Measurements from ENCODE around the gene LMBRD1. TPM values are rescaled to one million over a fixed set of nuclear protein-coding genes. Genes with fewer than 3 reads are reported as not detected.

Gene LMBRD1
- total and polyA plus RNA-seq, 2 of the 4 experiments (the other 2 are of a cell fraction) = 3.9 to 8.7 TPM

DNA sequence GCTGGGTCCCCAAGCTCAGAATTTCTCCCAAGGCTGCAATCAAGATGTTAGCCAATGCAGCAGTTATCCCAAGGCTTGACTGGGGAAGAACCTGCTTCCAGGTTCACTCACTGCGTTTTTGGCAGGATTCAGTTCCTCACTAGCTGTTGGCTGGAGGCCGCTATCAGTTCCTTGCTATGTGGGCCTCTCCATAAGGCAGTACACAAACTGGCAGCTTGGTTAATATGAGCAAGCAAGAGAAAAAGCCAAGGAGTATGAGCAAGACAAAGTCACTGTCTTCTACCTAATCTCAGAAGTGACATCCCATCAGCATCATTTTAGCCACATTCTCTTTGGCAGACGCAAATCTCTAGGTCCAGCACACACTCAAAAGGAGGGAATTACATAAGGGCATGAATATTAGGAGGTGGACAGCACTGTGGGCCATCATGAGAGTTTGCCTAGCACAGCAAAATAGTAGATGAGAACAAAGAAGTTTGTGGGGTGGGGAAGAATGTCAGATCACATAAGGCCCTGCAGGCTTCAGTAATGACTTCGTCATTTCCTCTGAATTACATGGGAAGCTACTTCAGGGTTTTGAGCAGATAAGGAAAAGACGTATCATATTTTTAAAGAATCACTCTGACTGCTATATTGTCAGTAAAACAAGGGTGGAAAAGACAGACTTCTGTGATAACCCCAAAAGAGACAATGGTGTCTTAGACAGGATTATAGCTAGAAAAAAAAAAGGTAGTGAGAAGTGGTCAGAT is 25.5 kb downstream of the LMBRD1 start:
- H3K4me1 ChIP-seq (ENCODE audit: control insufficient read depth, insufficient read depth, low read length) = no peaks in the 10 kb centered on the region
- H2BK120ac ChIP-seq (ENCODE audit: low read depth, low read length) = no peak overlapping the region
- H4K8ac ChIP-seq (ENCODE audit: low read depth in 2 of 2, low read length in 2 of 2) = no peak overlapping the region
- H4K91ac ChIP-seq (ENCODE audit: insufficient read depth, low read depth, low read length) = no peak overlapping the region
- 0 out of 2 replicates have a peak, but pooled peaks cover 3% of the 10 kb centered on the region for H4K20me1 ChIP-seq (ENCODE audit: insufficient read depth, low read length)
- no peak overlapping the region for H3K23ac ChIP-seq (ENCODE audit: low read depth, low read length)
- no peak overlapping the region for H3K4ac ChIP-seq (ENCODE audit: low read depth, low read length)
- H2AK9ac ChIP-seq (replicated peaks; ENCODE audit: low read depth, low read length, poor library complexity) = no peak overlapping the region
- H3K4me3 ChIP-seq (ENCODE audit: insufficient read depth, low read depth, low read length) = no peak overlapping the region
- no peak overlapping the region for H2BK20ac ChIP-seq (ENCODE audit: low read depth, low read length)
- peaks cover 4% of the 10 kb centered on the region in 2 experiments; a peak in 2 of 4 replicates for H3K79me1 ChIP-seq (ENCODE audit: low read depth in 1 of 2, low read length in 2 of 2)
- H3K14ac ChIP-seq (replicated peaks; ENCODE audit: low read depth, low read length) = no peak overlapping the region
- 0 out of 2 replicates have a peak, but pooled peaks cover 1% of the 10 kb centered on the region for H3K36me3 ChIP-seq (ENCODE audit: control insufficient read depth, insufficient read depth, low read length)
- H2BK5ac ChIP-seq (ENCODE audit: low read depth, low read length, poor library complexity, severe bottlenecking) = no peak overlapping the region
- WGBS, 2 experiments (ENCODE audit: extremely low coverage in 2 of 2, insufficient read length in 1 of 2) = no CpG with 5 or more reads among the region's 5 CpGs
- no peaks in the 10 kb centered on the region for H3K9me1 ChIP-seq (ENCODE audit: insufficient read depth, low read length)
- no peak overlapping the region for H2AK5ac ChIP-seq (ENCODE audit: low read depth, low read length)
- dilution Hi-C loops (cut with HindIII; ENCODE audit: low sequenced_read_pairs, unreplicated experiment) = no loop called here
- H3K27ac ChIP-seq (ENCODE audit: insufficient read depth, low read length) = no peak overlapping the region
- H3K18ac ChIP-seq (ENCODE audit: low read depth, low read length) = no peak overlapping the region
- H3K56ac ChIP-seq (ENCODE audit: extremely low read depth, insufficient read depth, low read length) = no peak overlapping the region
- ATAC-seq (ENCODE audit: low read depth) = no peak
- H2AFZ ChIP-seq (replicated peaks; ENCODE audit: low read length, poor library complexity) = no peak overlapping the region
- CTCF ChIA-PET = interaction anchor here (0.9 kb wide), 1 partner anchor 10 kb away, joined by 4 read pairs; no protein-coding TSS in a partner anchor
- H3K27me3 ChIP-seq (ENCODE audit: control insufficient read depth, insufficient read depth, low read length) = no peaks in the 10 kb centered on the region
- intact Hi-C loops (cut with micrococcal nuclease) = no loop called here
- in situ Hi-C loops (cut with MboI; ENCODE audit: low sequenced_read_pairs) = no loop called here
- POLR2A ChIA-PET (ENCODE audit: unreplicated experiment) = no interaction called here
- H3K9me3 ChIP-seq (ENCODE audit: control insufficient read depth, insufficient read depth, low read length) = no peaks in the 10 kb centered on the region
- H3K4me2 ChIP-seq (ENCODE audit: low read depth, low read length) = no peak overlapping the region
- BruUV-seq (replicated peaks) = no TSS peak
- DNase-seq = no peak
- H3K9ac ChIP-seq (ENCODE audit: low read depth, low read length) = no peak overlapping the region
- TF ChIP-seq SMC3 (IDR thresholded peaks at IDR 0.05; ENCODE audit: low read depth, low read length) (no peak), RCOR1 (IDR thresholded peaks at IDR 0.05; ENCODE audit: insufficient replicate concordance, low read length) (no peak), CEBPB (IDR thresholded peaks at IDR 0.05; ENCODE audit: low read depth, low read length) (no peak), CHD1 (IDR thresholded peaks at IDR 0.05; ENCODE audit: low read depth, low read length) (no peak), BHLHE40 (IDR thresholded peaks at IDR 0.05; ENCODE audit: low read depth, low read length) (no peak)
- TF ChIP-seq, protein P1, sequence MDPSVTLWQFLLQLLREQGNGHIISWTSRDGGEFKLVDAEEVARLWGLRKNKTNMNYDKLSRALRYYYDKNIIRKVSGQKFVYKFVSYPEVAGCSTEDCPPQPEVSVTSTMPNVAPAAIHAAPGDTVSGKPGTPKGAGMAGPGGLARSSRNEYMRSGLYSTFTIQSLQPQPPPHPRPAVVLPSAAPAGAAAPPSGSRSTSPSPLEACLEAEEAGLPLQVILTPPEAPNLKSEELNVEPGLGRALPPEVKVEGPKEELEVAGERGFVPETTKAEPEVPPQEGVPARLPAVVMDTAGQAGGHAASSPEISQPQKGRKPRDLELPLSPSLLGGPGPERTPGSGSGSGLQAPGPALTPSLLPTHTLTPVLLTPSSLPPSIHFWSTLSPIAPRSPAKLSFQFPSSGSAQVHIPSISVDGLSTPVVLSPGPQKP (IDR thresholded peaks at IDR 0.05; ENCODE audit: borderline replicate concordance, low read depth, low read length) = no peak
- TF ChIP-seq, protein P2, sequence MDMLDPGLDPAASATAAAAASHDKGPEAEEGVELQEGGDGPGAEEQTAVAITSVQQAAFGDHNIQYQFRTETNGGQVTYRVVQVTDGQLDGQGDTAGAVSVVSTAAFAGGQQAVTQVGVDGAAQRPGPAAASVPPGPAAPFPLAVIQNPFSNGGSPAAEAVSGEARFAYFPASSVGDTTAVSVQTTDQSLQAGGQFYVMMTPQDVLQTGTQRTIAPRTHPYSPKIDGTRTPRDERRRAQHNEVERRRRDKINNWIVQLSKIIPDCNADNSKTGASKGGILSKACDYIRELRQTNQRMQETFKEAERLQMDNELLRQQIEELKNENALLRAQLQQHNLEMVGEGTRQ (IDR thresholded peaks at IDR 0.05; ENCODE audit: low read depth, low read length) = no peak
- no peak overlapping the region for H2BK15ac ChIP-seq (ENCODE audit: low read depth, low read length)
- no peak overlapping the region for H4K5ac ChIP-seq (ENCODE audit: low read depth, low read length)
